ENCODE data around the gene BANF1. TPM values are rescaled to one million over a fixed set of nuclear protein-coding genes. Genes with fewer than 3 reads are reported as not detected.

Gene BANF1
- total RNA-seq, 2 donors from 2014 or later, result 44.4 to 62.3 TPM

DNA sequence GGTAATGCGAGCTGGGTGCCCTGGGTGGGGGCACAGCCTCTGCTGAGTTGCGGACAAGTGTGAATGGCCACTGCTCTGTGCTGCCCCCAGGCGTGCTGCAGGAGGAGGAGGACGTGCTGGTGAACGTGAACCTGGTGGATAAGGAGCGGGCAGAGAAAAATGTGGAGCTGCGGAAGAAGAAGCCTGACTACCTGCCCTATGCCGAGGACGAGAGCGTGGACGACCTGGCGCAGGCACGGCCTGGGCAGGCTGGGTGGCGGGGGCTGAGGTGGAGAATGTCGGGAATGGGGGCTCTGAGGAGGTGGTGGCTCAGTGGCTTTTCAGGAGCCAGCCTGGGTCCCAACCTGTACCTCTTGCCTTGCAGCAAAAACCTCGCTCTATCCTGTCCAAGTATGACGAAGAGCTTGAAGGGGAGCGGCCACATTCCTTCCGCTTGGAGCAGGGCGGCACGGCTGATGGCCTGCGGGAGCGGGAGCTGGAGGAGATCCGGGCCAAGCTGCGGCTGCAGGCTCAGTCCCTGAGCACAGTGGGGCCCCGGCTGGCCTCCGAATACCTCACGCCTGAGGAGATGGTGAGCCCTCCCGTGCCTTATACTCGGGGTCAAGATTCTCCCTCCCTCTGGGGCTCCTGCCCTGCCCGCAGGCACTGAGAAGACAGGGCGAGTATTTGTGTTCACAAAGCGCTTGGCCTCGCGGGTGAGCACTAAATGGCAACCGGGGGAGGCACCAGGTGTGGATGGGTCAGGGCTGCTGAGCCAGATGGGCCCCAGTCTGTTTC lies 36.1 kb upstream of the BANF1 start:
- Histone ChIP-seq H3K27ac (no peak overlapping the region), H3K27me3 (no peaks in the 10 kb centered on the region), H3K4me3 (no peak overlapping the region), H3K36me3 (replicated peaks in 1 of 2; ENCODE audit: insufficient read depth in 1 of 2, low read depth in 2 of 2) (peaks cover 11 to 39% of the 10 kb centered on the region in 2 donors), H3K9me3 (no peaks in the 10 kb centered on the region), H3K4me1 (peaks cover 20% of the 10 kb centered on the region)
- 90 to 96% methylated on average over 23 to 33 of the region's 36 CpGs for WGBS, 2 donors
- DNase-seq (no peak), ATAC-seq (no peak)
- intact Hi-C loops (cut with DNase I), result no loop called here
- TF ChIP-seq CTCF (IDR thresholded peaks at IDR 0.05) (no peak), POLR2A (IDR thresholded peaks at IDR 0.05) (no peak)

DNA sequence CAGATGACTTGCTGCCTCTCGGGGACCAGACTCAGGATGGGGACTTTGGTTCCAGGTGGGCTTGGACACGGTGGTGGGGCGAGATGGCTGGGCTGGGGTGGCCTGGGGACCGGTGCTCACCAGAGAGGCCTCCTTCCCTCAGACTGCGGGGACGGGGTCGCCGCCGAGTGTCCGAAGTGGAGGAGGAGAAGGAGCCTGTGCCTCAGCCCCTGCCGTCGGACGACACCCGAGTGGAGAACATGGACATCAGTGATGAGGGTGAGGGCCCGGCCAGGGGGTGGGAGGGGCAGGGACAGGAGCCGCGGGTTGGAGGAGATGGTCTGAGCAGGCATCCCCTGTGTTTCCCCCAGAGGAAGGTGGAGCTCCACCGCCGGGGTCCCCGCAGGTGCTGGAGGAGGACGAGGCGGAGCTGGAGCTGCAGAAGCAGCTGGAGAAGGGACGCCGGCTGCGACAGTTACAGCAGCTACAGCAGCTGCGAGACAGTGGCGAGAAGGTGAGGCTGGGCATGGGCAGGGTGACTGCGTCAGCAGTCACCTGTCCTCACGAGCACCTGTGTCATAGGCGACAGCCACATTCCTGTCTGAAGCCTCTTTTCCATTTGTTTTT lies 34.9 kb upstream of the BANF1 start:
- no peak for DNase-seq
- H3K36me3 ChIP-seq (replicated peaks in 1 of 2; ENCODE audit: insufficient read depth in 1 of 2, low read depth in 2 of 2), result peaks cover 11 to 39% of the 10 kb centered on the region in 2 donors
- no peaks in the 10 kb centered on the region for H3K27me3 ChIP-seq
- no peak for TF ChIP-seq CTCF (IDR thresholded peaks at IDR 0.05)
- H3K9me3 ChIP-seq, result no peaks in the 10 kb centered on the region
- no peak for ATAC-seq
- WGBS, 2 donors, result 87 to 95% methylated on average over 20 to 30 of the region's 30 CpGs
- intact Hi-C loops (cut with DNase I), result no loop called here
- peaks cover 16% of the 10 kb centered on the region for H3K4me1 ChIP-seq
- no peak overlapping the region for H3K4me3 ChIP-seq
- no peak overlapping the region for H3K27ac ChIP-seq

DNA sequence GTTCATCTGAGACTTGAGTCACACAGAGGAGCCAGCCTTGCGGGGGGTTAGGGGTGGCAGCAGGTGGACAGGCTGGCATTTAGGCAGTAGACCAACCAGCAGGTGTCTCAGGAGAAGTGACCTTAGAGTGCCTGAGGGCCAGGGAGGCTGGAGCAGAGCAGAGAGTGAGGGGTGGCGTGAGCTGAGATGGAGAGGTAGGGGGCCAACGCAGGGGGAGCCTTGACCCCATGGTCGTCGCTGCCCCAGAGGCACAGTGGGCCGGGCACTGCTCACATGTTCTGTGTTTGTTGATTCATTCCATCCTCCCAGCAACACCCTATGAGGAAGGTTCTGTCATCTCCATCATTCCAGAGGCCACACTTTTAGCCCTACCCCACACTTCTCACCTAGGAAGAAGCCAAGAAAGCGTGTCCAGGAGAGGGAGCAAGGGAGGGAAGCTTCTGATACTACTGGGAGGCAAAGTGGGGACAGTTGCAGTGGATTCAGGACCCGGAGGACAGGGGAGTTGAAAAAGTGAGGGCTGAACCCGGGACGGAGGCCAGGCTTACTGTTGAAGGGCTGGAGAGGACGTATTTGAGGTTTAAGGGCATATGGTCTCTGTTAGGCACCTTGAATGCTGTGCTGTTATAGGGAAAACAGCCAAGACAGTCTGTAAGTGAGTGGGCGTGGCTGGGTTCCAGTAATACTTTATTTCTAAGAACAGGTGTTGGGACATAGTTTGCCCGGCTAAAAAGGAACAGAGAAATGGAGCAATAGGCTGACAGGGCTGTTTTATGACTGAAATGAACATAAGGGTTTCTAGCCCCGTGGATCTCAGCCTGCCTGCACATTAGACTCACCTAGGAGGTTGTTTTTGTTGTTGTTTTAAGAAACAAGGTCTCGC lies 33.5 kb upstream of the BANF1 start:
- Histone ChIP-seq H3K4me1 (peaks cover 2% of the 10 kb centered on the region), H3K36me3 (replicated peaks in 1 of 2; ENCODE audit: insufficient read depth in 1 of 2, low read depth in 2 of 2) (peaks cover 11 to 39% of the 10 kb centered on the region in 2 donors), H3K4me3 (no peak overlapping the region), H3K27me3 (no peaks in the 10 kb centered on the region), H3K9me3 (no peaks in the 10 kb centered on the region), H3K27ac (no peak overlapping the region)
- no peak for ATAC-seq
- DNase-seq, result no peak
- WGBS, 2 donors, result 81 to 86% methylated on average over 15 of the region's 15 CpGs
- TF ChIP-seq CTCF (IDR thresholded peaks at IDR 0.05) (no peak), POLR2A (IDR thresholded peaks at IDR 0.05) (no peak)
- intact Hi-C loops (cut with DNase I), result no loop called here

DNA sequence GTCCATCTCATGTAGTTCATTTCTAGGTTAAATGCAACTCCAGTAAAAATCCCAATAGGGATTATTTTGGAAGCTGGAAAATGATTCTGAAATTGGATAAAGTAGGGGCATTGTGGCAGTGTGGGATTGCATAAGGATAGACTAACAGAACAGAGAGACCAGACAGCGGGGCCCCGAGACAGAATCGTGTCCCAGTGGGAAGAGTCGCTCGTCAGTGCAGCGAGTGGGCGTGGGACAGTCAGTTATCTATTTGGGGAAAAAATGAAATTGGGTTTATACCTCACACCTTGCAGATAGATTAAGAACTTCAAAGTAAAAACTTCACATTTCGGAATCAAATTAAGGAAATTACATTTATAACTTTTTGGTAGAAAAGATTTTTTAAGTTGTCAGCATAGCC lies 30.2 kb upstream of the BANF1 start:
- peaks cover 3 to 19% of the 10 kb centered on the region in 2 donors for H3K36me3 ChIP-seq (replicated peaks in 1 of 2; ENCODE audit: insufficient read depth in 1 of 2, low read depth in 2 of 2)
- no peaks in the 10 kb centered on the region for H3K27me3 ChIP-seq
- 94 to 95% methylated on average over 8 of the region's 8 CpGs for WGBS, 2 donors
- H3K9me3 ChIP-seq, result no peaks in the 10 kb centered on the region
- intact Hi-C loops (cut with DNase I), result no loop called here
- H3K27ac ChIP-seq, result no peak overlapping the region
- TF ChIP-seq CTCF (IDR thresholded peaks at IDR 0.05) (no peak), POLR2A (IDR thresholded peaks at IDR 0.05) (no peak)
- DNase-seq (no peak), ATAC-seq (no peak)
- no peaks in the 10 kb centered on the region for H3K4me1 ChIP-seq
- no peak overlapping the region for H3K4me3 ChIP-seq

All from body of pancreas (tissue), 4 donors.